HepG2 (cell line): ENCODE results near the gene GRIN2D. TPM values are rescaled to one million over a fixed set of nuclear protein-coding genes. Genes with fewer than 3 reads are reported as not detected.

Experiments
- BRCA1 ChIP-seq: sonication (generic); formaldehyde crosslinking; IDR thresholded peaks from 2 replicates; pipeline ENCODE4 v1.4.0; 2020; ENCODE audit warnings: missing genetic modification reagents
- CENPX ChIP-seq: sonication (generic); formaldehyde crosslinking; IDR thresholded peaks from 2 replicates; pipeline ENCODE4 v1.9.0; 2021; ENCODE audit warnings: mild to moderate bottlenecking, missing genetic modification reagents, moderate library complexity
- FOXP4 ChIP-seq: sonication (generic); formaldehyde crosslinking; IDR thresholded peaks from 2 replicates; pipeline ENCODE4 v1.4.0; 2020; ENCODE audit warnings: missing genetic modification reagents
- GMEB2 ChIP-seq: IDR thresholded peaks from 2 replicates; pipeline ENCODE4 v1.6.1; 2016; ENCODE audit warnings: missing biosample characterization, missing genetic modification reagents, low read depth
- HNF1A ChIP-seq, 2 experiments: sonication (generic) in 1 of 2; formaldehyde crosslinking in 1 of 2; IDR thresholded peaks; 2 replicates each; pipeline versions ENCODE4 v1.4.0 to v1.6.1; 2016 to 2020; ENCODE audit warnings: borderline replicate concordance in 1 of 2, low read depth in 1 of 2, mild to moderate bottlenecking in 1 of 2, missing genetic modification reagents in 1 of 2
- NFKBIZ ChIP-seq: IDR thresholded peaks from 2 replicates; pipeline ENCODE4 v1.6.1; 2018; ENCODE audit warnings: missing genetic modification reagents, missing compliant biosample characterization
- POLR2AphosphoS5 ChIP-seq: IDR thresholded peaks from 2 replicates; pipeline ENCODE4 v1.6.1; 2012; ENCODE audit warnings: low read depth, low read length
- RERE ChIP-seq: IDR thresholded peaks from 2 replicates; pipeline ENCODE4 v1.6.1; 2016; ENCODE audit warnings: low read depth, missing genetic modification reagents, missing compliant biosample characterization
- SALL2 ChIP-seq: sonication (generic); formaldehyde crosslinking; IDR thresholded peaks from 2 replicates; pipeline ENCODE4 v1.8.1; 2023; ENCODE audit warnings: mild to moderate bottlenecking, missing genetic modification reagents, inconsistent platforms
- TRAFD1 ChIP-seq: sonication (generic); formaldehyde crosslinking; IDR thresholded peaks from 2 replicates; pipeline ENCODE4 v1.5.1; 2020; ENCODE audit warnings: missing genetic modification reagents, mild to moderate bottlenecking, borderline replicate concordance
- TSC22D2 ChIP-seq: sonication (generic); formaldehyde crosslinking; IDR thresholded peaks from 2 replicates; pipeline ENCODE4 v1.5.1; 2020; ENCODE audit warnings: missing genetic modification reagents, mild to moderate bottlenecking, borderline replicate concordance
- ZNF607 ChIP-seq: sonication (generic); formaldehyde crosslinking; IDR thresholded peaks from 2 replicates; pipeline ENCODE4 v1.5.1; 2020; ENCODE audit warnings: missing genetic modification reagents, mild to moderate bottlenecking, borderline replicate concordance
- polyA plus RNA-seq, 8 experiments: library from polyadenylated mRNA; depleted of rRNA in 3 of 8; stranded (reverse) in 7 of 8; unstranded in 1 of 8; fragments of >200 nt; fragmentation: Illumina TruSeq in 4 of 8; extraction: Trizol in 4 of 8; gene quantifications; 2 replicates each; pipeline versions ENCODE4 v1.2.1 to v1.2.3, GENCODE V29; 2011 to 2016; ENCODE audit warnings: low read depth in 4 of 8, missing spikeins in 1 of 8, mixed read lengths in 1 of 8; ENCODE audit not compliant: insufficient read depth in 1 of 8
- total RNA-seq, 5 experiments: library from RNA; depleted of rRNA; stranded (reverse); fragments of >200 nt; fragmentation: Illumina TruSeq; extraction: Trizol; gene quantifications; 2 replicates each; pipeline ENCODE4 v1.2.3, GENCODE V29; 2016; ENCODE audit warnings: low read depth in 1 of 5

GRIN2D gene
- total and polyA plus RNA-seq, 2 of the 13 experiments (the other 11 are each of a cell fraction or from before 2014, with no cell fraction given), result 0.02 to 0.13 TPM

GRCh38 chr19:48362716-48363499 is 30.6 kb upstream of the GRIN2D start (continued):
- no peak for TF ChIP-seq HNF1A (IDR thresholded peaks at IDR 0.05; ENCODE audit: low read depth)
- 0 out of 2 replicates have a peak, but pooled peaks have one; percentile 26 for TF ChIP-seq HNF1A (CRISPR knock-in tag; IDR thresholded peaks at IDR 0.05; ENCODE audit: borderline replicate concordance)
- TF ChIP-seq SALL2 (CRISPR knock-in tag), result no peak
- TF ChIP-seq GMEB2 (CRISPR knock-in tag), result peak; percentile 19; the same call in 1 of the 2 replicates
- TF ChIP-seq NFKBIZ, result no peak
- TF ChIP-seq CENPX (CRISPR knock-in tag), result no peak
- TF ChIP-seq BRCA1 (CRISPR knock-in tag), result no peak
- no peak for TF ChIP-seq RERE (CRISPR knock-in tag)
- peak; percentile 59 for TF ChIP-seq POLR2AphosphoS5
- TF ChIP-seq FOXP4, result no peak
- TF ChIP-seq ZNF607 (CRISPR knock-in tag), result no peak; the same call in 1 of the 2 replicates
- TF ChIP-seq TSC22D2 (CRISPR knock-in tag), result 0 out of 2 replicates have a peak, but pooled peaks have one; percentile 33
- peak; percentile 58; the same call in 1 of the 2 replicates for TF ChIP-seq TRAFD1 (CRISPR knock-in tag)
